Measurements from ENCODE around the gene GALNT13.

GALNT13 gene

DNA sequence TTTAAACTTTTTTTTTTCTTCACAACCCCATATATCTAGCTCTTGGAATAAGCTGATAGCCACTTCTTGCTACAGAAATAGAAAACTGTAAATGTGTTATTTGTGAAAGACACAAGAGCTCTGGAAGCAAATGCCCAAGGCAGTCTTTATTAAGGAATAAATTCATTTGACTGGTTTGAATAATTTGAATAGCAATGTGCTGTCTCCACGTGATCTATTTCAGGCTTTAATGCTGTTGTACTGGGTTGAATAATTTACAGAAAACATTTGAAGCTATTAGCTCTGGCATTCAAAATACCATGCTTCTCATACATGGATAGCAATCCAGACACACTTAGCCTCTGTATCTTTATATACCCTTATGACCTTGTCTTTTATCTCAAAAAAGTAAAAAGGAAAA lies 460.1 kb downstream of the GALNT13 start:
- TF ChIP-seq CTCF (conservative IDR thresholded peaks at IDR 0.05; ENCODE audit: low read depth, low read length) = no peak
- no peaks in the 10 kb centered on the region for H4K20me1 ChIP-seq (ENCODE audit: insufficient read depth)

DNA sequence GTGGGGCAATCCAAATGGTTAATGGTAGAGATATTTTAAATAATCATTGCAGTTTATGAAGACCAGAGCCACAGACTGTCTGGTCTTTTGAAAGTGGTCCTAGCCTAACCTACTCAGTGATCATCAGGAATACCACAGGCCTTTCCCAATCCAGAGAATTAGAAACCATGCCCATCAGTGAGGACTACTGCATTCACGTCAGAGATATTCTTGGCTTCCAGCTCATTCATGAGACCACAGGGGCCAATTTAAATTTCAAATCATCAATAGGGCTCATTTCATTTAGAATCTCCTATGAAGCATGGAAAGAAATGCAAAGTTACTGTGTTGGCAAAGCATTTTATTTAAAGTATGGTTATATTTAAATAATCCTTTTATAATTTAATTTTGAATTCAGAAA lies 464.5 kb downstream of the GALNT13 start:
- no peak overlapping the region for H3K9ac ChIP-seq
- no peak overlapping the region for H3K4me2 ChIP-seq
- no peaks in the 10 kb centered on the region for H4K20me1 ChIP-seq (ENCODE audit: insufficient read depth)
- TF ChIP-seq CTCF (conservative IDR thresholded peaks at IDR 0.05; ENCODE audit: low read depth, low read length) = no peak
- no peak overlapping the region for H3K4me3 ChIP-seq (IDR thresholded peaks at IDR 0.05; ENCODE audit: insufficient read depth, low read depth, low read length)
- H3K27me3 ChIP-seq (ENCODE audit: insufficient read depth, low read depth) = no peaks in the 10 kb centered on the region
- H3K27ac ChIP-seq = no peak overlapping the region
- H2AFZ ChIP-seq (ENCODE audit: low read depth) = no peak overlapping the region
- H3K36me3 ChIP-seq (ENCODE audit: insufficient read depth) = no peaks in the 10 kb centered on the region
- no peaks in the 10 kb centered on the region for H3K79me2 ChIP-seq (ENCODE audit: insufficient read depth, low read depth)
- no peaks in the 10 kb centered on the region for H3K4me1 ChIP-seq (ENCODE audit: low read depth, poor library complexity, severe bottlenecking)

More for the DNA sequence above, 460.1 kb downstream of the GALNT13 start:
- H3K79me2 ChIP-seq (ENCODE audit: insufficient read depth, low read depth) = no peaks in the 10 kb centered on the region
- H3K4me3 ChIP-seq (IDR thresholded peaks at IDR 0.05; ENCODE audit: insufficient read depth, low read depth, low read length) = no peak overlapping the region
- H3K9ac ChIP-seq = no peak overlapping the region
- H3K4me1 ChIP-seq (ENCODE audit: low read depth, poor library complexity, severe bottlenecking) = no peaks in the 10 kb centered on the region
- H2AFZ ChIP-seq (ENCODE audit: low read depth) = no peak overlapping the region
- H3K36me3 ChIP-seq (ENCODE audit: insufficient read depth) = no peaks in the 10 kb centered on the region
- no peak overlapping the region for H3K27ac ChIP-seq
- no peaks in the 10 kb centered on the region for H3K27me3 ChIP-seq (ENCODE audit: insufficient read depth, low read depth)
- H3K4me2 ChIP-seq = no peak overlapping the region

DNA sequence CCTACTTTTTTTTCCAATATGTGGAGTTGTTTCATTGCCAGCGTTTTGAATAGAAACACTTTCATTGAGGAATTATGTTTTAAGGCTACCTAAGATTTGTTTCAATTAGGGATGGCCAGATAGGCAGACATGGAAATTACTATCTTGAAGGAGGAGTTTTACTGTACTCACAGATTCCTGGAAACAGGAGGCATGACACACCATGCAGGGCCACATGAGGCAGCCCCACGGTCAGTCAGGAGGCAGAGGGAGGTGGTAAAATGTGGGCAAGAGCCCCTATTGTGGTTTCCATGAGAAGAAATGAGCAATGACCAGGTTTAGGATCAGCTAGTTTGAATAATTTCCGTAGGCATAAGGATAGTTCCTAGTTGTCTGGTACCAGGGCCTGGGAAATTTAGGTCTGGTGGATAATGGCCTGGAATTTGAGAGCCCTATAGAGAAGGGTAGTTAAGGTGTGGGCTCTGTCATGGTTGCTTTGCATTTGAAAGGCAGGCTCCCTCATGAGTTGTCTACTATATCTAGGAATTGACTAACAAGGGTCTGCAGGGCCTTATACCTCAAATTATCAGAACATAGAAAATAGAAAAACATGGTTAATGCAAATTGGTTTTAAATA lies 466.7 kb downstream of the GALNT13 start:
- Histone ChIP-seq H2AFZ (ENCODE audit: low read depth) (no peak overlapping the region), H3K79me2 (ENCODE audit: insufficient read depth, low read depth) (no peaks in the 10 kb centered on the region), H3K27ac (no peak overlapping the region), H3K27me3 (ENCODE audit: insufficient read depth, low read depth) (no peaks in the 10 kb centered on the region), H3K4me2 (no peak overlapping the region), H3K4me3 (IDR thresholded peaks at IDR 0.05; ENCODE audit: insufficient read depth, low read depth, low read length) (no peak overlapping the region), H3K9ac (no peak overlapping the region), H3K4me1 (ENCODE audit: low read depth, poor library complexity, severe bottlenecking) (no peaks in the 10 kb centered on the region), H4K20me1 (ENCODE audit: insufficient read depth) (no peaks in the 10 kb centered on the region), H3K36me3 (ENCODE audit: insufficient read depth) (no peaks in the 10 kb centered on the region)
- TF ChIP-seq CTCF (conservative IDR thresholded peaks at IDR 0.05; ENCODE audit: low read depth, low read length) = no peak

GRCh38 chr2:154343282-154343681 lies 471.6 kb downstream of the GALNT13 start:
- Histone ChIP-seq H3K27me3 (ENCODE audit: insufficient read depth, low read depth) (no peaks in the 10 kb centered on the region), H3K36me3 (ENCODE audit: insufficient read depth) (no peaks in the 10 kb centered on the region), H4K20me1 (ENCODE audit: insufficient read depth) (no peaks in the 10 kb centered on the region), H3K4me3 (IDR thresholded peaks at IDR 0.05; ENCODE audit: insufficient read depth, low read depth, low read length) (no peak overlapping the region), H3K9ac (no peak overlapping the region), H2AFZ (ENCODE audit: low read depth) (no peak overlapping the region), H3K79me2 (ENCODE audit: insufficient read depth, low read depth) (no peaks in the 10 kb centered on the region), H3K4me2 (no peak overlapping the region), H3K4me1 (ENCODE audit: low read depth, poor library complexity, severe bottlenecking) (no peaks in the 10 kb centered on the region), H3K27ac (no peak overlapping the region)
- no peak for TF ChIP-seq CTCF (conservative IDR thresholded peaks at IDR 0.05; ENCODE audit: low read depth, low read length)
